Activated CD4-positive, CD25-positive, alpha-beta regulatory T cell (primary cell): ENCODE results near the gene SLC6A18.

Experiments
- DNase-seq, 4 experiments: peaks; one replicate each; lab custom pipeline; 2025; lab: John Stamatoyannopoulos, UW

SLC6A18 gene

DNA sequence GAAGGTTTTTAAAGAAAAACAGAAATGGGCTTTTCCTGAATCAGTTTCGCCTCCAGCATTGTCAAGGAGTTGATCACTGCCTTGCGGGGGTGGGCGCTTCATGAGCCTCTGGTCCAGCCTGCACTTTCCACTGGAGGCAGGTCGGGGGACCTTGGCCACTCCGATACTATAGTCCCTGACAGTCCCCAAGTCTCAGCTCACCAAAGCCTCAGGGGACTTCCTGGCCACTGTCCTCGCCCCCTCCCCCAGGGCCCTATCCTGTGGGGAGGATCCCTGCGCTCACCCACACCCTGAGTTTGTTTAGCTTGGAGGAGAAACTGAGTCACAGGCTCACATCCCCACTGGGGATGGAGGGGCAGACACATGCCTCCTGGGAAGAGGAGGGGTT, 22.4 kb upstream of the SLC6A18 start:
- no peak for DNase-seq

GRCh38 chr5:1203311-1203967, 21.7 kb upstream of the SLC6A18 start:
- no peak for DNase-seq

DNA sequence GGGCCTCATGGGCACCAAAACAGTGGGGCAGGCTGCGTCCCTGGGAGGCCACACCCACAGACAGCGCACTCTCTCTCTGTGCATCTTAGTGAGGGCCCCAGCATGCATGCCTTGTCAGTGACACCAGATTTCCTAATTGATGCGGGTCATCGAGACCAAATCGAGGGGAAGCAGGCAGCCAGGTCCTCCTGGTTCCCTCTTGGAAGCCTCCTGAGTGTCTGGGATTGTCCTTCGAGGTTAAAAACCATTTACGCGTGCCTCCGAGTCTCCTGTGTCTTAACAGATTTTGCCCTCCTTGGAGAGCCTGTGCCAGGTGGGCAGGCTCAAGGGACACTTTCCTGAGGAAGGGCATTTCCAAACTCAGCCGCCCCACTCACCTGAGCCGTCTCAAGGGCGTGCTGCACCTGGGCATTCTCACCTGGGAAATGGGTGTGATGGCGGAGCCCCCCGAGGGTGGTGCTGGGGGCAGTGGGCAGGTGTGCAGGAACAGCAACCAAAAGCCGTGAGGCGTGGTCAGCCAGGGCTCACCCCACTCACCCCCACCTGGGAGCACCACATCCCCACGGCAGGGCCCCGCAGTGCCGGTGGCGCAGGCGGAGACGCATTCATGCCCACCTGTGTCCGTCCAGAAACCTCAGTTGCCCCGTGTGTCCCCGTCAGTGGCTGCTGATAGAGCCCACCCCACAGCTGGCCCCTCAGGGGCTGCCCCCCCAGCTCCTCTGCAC, 21.1 kb upstream of the SLC6A18 start:
- DNase-seq = no peak

- no peak for DNase-seq
These were observed 20.4 kb upstream of the SLC6A18 start for GRCh38 chr5:1204693-1205242.

DNA sequence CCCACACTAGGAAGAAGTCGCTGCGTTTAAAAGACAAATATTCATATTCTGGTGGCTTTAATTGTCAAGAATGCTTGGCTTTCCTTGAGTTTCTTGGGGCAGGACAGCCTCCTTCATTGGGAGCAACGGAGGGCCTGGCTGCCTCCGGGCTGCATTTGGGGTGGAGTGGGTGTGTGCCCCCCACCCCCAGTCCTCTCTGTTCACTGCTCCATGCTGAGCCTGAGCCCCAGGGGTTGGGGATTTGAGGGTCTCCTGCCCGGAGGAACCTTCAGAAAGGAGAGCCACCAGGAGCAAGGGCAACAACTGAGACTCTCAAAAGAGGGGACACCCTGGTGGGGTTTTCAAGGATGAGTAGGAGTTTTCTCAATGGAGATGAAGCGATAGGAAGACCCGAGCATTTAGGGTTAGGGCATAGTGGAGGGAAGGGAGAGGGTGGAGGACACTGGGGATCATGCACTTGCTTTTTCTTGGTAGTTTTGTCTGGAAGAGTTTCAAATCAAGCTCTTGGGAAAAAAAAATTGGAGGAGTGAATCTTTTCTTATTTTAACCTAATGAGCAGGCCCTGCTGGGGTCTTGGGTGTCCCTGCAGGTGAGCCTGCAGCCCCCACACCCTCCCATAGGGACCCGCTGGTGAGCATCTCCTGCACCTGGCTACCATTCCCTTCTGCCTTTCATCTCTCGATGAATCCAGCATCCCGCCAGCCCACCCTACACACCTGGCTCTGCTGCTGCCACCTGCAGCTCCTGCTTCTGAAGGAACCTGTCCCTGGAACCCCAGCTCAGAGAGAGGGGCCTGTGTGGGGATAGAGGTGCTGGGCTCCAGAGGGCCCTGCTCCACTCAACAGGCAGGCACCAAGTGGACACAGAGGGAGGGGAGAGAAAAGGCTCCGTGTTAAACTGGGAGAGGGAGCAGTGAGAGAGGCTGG, 19.7 kb upstream of the SLC6A18 start:
- no peak for DNase-seq

DNA sequence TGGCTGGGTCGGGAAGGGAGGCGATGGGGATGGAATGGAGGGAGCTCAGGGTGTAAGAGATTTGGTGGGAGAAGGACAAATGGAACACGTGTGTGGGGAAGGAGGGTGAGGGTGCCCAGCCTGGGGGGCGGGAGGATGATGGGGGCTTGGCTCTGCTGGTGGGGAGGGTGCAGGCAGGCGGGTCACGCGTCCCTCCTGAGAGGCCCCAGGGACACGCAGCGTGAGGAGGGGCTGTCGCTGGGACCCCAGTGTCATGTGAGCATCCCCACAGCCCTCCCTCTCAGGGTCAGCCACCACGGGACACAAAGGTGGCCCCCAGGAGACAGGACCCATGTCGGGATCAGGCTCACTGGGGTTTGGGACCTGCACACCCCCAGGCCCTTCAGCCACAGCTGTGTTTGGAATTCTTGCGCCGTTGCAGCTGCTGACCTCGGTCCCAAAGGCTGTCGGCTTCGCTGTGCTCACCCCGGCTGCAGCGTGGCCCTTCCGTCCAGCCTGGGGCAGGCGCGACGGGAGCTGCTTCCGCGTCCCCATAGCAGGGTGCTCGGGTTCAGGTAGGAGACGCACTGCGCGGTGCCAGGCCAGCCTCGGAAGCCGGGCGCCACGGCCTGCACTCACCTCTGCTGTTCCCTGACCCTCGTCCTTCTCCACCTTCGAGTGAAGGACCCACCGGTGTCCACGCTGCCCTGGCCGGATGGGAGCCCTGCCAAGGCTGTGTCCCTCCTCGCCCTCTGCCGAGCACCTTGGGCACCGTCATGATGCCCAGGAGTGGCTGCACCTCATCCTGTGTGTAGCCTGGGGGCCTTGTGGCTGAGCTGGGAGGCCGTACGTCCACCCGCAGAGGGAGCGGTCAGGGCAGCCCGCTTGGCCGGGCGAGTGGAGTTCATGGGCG, 18.4 kb upstream of the SLC6A18 start:
- no peak for DNase-seq

DNA sequence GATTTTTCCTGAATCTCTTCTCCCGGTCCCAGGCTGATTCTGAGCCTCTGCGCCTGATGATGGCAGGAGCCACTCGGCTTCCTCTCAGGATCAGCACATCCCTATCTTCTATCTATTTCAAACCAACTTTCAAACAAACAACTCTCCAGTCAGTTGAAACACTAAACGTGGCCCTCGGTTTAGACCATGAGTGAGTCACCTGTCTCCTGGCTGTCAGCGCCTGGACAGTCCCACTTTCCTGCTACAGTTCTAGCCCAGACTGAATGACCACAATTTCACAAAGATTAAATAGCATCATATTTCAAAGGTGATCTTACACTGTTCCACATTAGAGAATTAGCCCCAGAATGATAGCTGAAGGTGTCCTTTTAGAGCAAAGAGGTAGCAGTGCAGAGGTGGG, 17.6 kb upstream of the SLC6A18 start:
- DNase-seq = no peak

- no peak for DNase-seq
These were observed 16.9 kb upstream of the SLC6A18 start for GRCh38 chr5:1208221-1208742.

- no peak for DNase-seq
These were observed 16.3 kb upstream of the SLC6A18 start for GRCh38 chr5:1208743-1209488.

DNA sequence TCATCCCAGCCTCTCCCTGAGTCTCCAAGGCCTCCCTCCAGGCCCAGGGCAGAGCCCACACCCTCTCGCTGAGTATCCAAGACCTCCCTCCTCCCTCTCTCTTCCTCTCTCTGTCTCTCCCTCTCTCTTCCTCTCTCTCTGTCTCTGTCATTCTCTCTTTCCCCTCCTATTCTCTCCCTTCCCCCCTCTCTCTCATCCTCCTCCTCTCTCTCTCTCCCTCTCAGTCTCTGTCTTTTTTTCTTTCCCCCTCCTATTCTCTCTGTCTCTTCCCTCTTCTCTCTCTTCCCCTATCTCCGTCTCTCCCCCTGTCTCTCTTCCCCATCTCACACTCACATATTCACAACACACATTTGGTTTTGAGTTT, 15.7 kb upstream of the SLC6A18 start:
- DNase-seq = no peak

DNA sequence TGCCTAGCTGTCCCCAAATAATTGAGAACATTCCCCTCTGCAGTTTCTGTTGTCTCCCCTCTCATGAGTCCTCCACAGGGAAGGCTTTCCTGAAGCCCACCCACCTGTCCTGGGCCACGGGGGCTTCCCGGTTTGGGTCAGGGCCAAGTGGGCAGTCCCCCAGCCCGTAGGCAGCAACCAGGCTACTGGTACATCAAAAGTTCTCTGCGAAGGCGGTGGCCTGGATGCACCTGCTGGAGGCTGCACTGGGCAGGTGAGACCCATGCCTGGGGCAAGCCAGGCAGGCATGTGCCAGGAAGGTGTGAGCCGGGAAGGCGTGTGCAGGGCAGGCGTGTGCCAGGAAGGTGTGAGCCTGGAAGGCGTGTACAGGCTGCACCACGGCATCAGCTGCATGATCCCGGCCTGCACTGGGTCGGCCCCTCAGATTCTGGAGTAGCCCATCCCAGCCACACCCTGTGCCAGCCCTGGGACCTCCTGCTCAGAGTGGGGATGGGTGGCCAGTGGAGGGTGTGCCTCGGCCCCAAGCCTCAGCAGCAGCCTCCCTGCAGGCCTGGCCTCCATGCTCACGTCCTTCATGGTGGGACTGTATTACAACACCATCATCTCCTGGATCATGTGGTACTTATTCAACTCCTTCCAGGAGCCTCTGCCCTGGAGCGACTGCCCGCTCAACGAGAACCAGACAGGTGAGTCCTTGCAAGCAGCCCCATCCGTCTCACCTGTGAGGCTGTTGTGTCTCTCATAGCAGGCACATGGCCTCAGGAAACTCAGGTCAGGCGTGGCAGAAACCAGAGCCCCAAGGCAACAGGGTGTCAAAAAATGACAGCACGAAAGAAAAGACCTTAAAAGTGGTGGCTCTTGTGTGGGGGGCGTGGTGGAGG, 15.0 kb upstream of the SLC6A18 start:
- DNase-seq = no peak

GRCh38 chr5:1210832-1211251, 14.3 kb upstream of the SLC6A18 start:
- DNase-seq = no peak

- DNase-seq = no peak
These were observed 13.5 kb upstream of the SLC6A18 start for GRCh38 chr5:1211701-1212100.

DNA sequence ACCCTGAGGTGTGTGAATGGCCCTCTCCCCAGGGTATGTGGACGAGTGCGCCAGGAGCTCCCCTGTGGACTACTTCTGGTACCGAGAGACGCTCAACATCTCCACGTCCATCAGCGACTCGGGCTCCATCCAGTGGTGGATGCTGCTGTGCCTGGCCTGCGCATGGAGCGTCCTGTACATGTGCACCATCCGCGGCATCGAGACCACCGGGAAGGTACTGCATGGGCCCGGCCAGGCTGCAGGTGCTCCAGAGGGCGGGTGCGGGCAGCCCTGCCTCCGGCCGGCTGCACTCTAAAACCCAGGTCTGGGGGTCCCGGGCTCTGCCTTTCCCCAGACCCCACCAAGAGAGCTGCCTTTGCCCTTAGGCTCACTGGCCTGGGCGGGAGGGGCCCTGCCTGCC, 12.9 kb upstream of the SLC6A18 start:
- DNase-seq = no peak

GRCh38 chr5:1212881-1213280, 12.3 kb upstream of the SLC6A18 start:
- DNase-seq = no peak

DNA sequence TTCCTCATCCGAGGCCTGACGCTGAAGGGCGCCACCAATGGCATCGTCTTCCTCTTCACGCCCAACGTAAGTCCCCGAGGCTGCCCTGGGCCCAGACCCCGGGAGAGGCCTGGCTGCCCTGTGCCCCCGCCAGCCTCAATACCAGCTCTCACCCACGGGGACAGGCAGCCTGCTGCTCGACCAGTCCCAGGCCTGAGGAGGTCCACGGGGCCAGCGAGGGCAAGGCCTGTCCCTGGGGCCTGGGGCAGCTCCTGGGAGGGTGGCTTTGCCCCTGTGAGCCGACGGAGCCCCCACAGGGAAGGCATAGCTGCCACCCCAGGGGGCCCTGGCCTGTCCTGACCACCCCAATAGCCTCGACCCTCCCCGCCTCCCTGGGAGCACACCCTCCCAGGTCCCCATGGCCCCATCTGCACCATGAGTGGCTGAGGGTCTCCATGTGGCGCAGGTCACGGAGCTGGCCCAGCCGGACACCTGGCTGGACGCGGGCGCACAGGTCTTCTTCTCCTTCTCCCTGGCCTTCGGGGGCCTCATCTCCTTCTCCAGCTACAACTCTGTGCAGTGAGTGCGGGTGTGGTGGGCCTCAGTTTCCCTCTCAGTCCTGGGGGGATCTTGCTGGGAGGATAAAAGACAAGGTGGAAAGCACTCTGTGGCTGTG, 11.5 kb upstream of the SLC6A18 start:
- no peak for DNase-seq

- no peak for DNase-seq
These were observed 10.8 kb upstream of the SLC6A18 start for GRCh38 chr5:1214163-1214935.

GRCh38 chr5:1214936-1215220, 10.3 kb upstream of the SLC6A18 start:
- no peak for DNase-seq
